HG03280 (cell line): ENCODE measurements around the gene ZC3H18.
A peak's percentile ranks its signal among the peaks of the same experiment; 100 is the strongest.

Experiments
- ATAC-seq: cut with Tn5 transposase; IDR thresholded peaks from one replicate; pipeline ENCODE4 v1.9.1; 2021; ENCODE audit warnings: mild to moderate bottlenecking, moderate library complexity; ENCODE audit not compliant: unreplicated experiment

Gene ZC3H18

GRCh38 chr16:88671806-88672205, 101.6 kb downstream of the ZC3H18 start:
- ATAC-seq = no peak

- ATAC-seq = no peak
Measured at GRCh38 chr16:88672776-88673175, 102.6 kb downstream of the ZC3H18 start.

GRCh38 chr16:88673716-88674379, 103.6 kb downstream of the ZC3H18 start:
- no peak for ATAC-seq

GRCh38 chr16:88676502-88677242, 106.5 kb downstream of the ZC3H18 start:
- no peak for ATAC-seq

GRCh38 chr16:88677721-88678120, 107.5 kb downstream of the ZC3H18 start:
- ATAC-seq = no peak

- ATAC-seq = no peak
Measured at GRCh38 chr16:88678224-88678979, 108.2 kb downstream of the ZC3H18 start.

GRCh38 chr16:88680554-88681083, 110.4 kb downstream of the ZC3H18 start:
- ATAC-seq = no peak

GRCh38 chr16:88681084-88681680, 111.0 kb downstream of the ZC3H18 start:
- peak; percentile 34 for ATAC-seq
